HG03064 (cell line): ENCODE results near the gene SCFD1.
"Not testable (repeated sequence)": the region's sequence is repeated elsewhere in the genome, so short reads cannot be mapped to it uniquely, and the experiment has no call there.

Source experiments
- ATAC-seq: cut with Tn5 transposase; IDR thresholded peaks from one replicate; pipeline ENCODE4 v1.9.1; 2021; ENCODE audit warnings: low read depth; ENCODE audit not compliant: unreplicated experiment

Gene SCFD1

GRCh38 chr14:30607156-30607780, 14.9 kb upstream of the SCFD1 start:
- ATAC-seq, result no peak

- no peak for ATAC-seq
Observed at GRCh38 chr14:30608533-30609006, 13.5 kb upstream of the SCFD1 start.

GRCh38 chr14:30610787-30611343, 11.3 kb upstream of the SCFD1 start:
- ATAC-seq, result no peak

GRCh38 chr14:30614155-30614554, 8.0 kb upstream of the SCFD1 start:
- ATAC-seq, result no peak

DNA sequence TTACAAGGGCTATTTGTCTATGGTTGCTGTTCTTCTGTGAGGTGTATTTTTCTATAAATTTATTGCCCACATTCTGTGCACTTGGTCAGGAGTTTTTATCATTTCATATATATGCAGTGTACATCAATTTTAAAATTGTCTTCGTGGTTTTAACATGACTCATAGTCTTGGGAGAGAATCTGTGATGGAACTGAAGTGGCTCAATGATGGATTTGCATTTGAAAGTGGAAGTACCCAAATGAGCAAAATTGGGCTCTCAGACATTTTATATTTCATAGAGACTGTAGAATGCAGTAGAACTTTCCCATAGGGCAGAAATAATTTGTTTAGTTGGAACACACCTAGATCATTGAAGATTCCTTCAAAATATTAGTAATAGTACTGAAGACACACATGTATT, 1.9 kb upstream of the SCFD1 start:
- ATAC-seq, result peak; percentile 41

- no peak for ATAC-seq
Observed at GRCh38 chr14:30621354-30621939, 672 bp upstream of the SCFD1 start.

DNA sequence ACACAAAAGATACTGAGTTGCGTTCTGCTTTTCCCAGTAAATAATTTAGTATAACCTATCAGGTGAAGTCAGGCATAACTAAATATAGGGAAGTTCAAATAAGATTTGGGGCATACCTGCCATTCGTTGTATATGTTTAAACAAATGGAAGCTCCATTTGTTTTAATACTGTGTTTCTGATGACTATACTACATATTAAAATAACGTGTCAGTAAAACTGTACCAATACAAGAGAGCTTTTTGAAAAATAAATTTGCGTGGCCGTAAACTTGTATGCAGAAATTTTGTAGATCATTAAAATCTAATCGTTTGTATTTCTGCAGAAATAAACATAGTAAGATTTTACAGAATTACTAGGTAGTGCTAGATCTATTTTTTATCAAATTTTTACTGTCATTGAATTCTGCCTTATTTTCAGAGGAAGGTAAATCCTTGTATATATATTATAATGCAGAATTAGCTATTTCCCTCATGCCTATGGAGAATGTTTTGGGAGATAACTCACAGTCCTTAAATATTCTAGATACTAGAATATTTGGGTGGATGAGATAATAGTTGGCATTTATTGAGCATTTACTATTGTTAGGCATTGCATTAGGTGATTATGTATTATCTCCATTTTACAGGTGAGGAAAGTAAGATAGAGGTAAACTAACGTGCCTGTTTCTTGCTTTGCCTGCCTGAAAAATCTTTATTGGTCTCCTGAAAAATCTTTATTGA, 1.5 kb downstream of the SCFD1 start:
- no peak for ATAC-seq

GRCh38 chr14:30624132-30624423, 2.0 kb downstream of the SCFD1 start:
- ATAC-seq, result no peak

- ATAC-seq, result no peak
Observed at GRCh38 chr14:30625533-30625932, 3.4 kb downstream of the SCFD1 start.

- ATAC-seq, result not testable (repeated sequence)
Observed at GRCh38 chr14:30629432-30629831, 7.3 kb downstream of the SCFD1 start.

DNA sequence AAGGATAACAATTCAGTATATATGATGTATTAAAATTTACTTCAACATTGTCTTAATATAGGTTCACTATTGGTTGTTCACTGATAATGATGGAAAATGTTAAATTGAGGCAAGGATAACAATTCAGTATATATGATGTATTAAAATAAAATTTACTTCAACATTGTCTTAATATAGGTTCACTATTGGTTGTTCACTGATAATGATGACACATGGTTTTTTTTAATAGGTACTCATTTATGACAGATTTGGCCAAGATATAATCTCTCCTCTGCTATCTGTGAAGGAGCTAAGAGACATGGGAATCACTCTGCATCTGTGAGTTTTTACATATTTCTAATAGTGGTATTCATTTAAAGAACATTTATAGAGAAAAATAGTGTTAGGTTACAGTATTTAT, 8.1 kb downstream of the SCFD1 start:
- no peak for ATAC-seq

- ATAC-seq, result no peak
Observed at GRCh38 chr14:30632730-30633129, 10.6 kb downstream of the SCFD1 start.

GRCh38 chr14:30638926-30639325, 16.8 kb downstream of the SCFD1 start:
- no peak for ATAC-seq

GRCh38 chr14:30641207-30641606, 19.1 kb downstream of the SCFD1 start:
- no peak for ATAC-seq

DNA sequence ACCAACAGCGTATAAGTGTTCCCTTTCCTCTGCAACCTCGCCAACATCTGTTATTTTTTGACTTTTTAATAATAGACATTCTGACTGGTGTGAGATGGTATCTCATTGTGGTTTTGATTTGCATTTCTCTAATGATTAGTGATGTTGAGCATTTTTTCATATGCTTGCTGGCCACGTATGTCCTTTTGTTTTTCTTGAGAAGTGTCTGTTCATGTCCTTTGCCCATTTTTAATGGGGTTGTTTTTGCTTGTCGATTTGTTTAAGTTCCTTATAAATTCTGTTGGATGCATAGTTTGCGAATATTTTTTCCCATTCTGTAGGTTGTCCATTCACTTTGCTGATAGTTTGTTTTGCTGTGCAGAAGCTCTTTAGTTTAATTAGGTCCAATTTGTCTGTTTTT, 22.3 kb downstream of the SCFD1 start:
- ATAC-seq, result not testable (repeated sequence)

GRCh38 chr14:30645600-30645999, 23.5 kb downstream of the SCFD1 start:
- no peak for ATAC-seq

- ATAC-seq, result no peak
Observed at GRCh38 chr14:30648471-30648870, 26.4 kb downstream of the SCFD1 start.

DNA sequence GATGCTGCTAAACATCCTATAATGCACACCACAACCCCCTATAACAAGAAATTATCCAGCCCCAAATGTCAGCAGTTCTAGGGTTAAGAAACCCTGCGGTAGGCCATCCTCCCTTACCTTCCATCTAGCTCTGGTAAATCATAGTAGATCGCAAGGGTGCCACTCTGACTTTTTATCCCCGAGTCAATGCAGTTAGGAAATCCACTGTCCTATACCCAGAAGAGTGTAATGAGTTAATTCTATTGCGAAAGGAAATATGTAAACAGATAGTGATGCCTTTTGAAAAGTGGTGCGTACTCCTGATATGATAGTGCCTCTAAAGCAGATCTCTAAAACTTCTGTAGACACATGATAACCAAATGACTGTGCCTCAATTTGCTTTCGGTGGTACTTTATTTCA, 29.8 kb downstream of the SCFD1 start:
- no peak for ATAC-seq

DNA sequence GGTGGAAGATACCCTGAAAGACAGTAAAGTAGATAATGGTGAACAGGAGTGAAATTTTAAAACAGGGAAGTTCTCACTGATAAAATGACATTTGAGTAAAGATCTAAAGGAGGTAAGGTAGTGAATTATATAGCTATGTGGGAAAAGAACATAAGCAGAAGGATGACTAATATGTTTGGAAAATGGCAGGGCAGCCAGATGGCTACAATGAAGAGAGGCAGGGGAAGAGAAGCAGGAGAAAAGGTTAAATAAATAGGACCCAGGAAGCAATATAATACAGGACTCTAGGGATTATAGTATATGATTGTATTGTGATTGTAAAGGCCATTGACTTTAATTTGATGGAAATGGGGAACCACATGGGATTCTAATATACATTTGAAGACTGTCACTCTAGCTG, 33.0 kb downstream of the SCFD1 start:
- ATAC-seq, result no peak

DNA sequence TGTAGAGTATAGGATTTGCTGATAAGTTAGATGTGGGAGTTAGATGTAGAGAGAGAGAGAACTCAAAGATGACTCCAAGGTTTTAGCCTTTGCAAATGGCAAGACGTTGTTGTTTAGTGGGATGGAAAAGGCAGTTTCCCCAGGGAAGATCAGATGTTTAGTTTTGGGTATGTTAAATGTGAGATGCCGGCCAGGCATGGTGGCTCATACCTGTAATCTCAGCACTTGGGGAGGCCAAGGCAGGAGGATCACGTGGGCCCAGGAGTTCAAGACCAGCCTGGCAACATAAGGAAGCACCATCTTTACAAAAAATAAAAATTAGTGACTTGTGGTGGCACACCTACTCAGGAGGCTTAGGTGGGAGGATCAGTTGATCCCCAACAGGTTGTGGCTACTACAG, 33.5 kb downstream of the SCFD1 start:
- ATAC-seq, result no peak

DNA sequence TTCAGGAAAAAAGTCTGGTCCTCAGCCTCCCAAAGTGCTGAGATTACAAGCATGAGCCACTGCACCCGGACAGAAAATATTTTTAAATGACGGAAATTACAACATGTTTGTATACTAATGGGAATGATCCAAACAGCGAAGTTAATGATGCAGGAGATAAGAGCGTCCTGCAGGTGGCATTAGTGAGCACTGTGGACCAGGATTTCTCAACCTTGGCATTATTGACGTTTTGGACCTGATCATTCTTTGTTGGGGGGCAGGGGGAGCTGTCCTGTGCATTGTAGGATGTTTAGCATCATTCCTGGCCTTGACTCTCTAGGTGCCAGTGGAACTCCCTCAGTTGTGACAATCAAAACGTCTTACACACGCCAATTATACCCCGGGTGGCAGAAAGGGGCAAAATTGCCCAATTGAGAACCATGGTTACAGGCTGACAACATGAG, 34.1 kb downstream of the SCFD1 start:
- ATAC-seq, result no peak

GRCh38 chr14:30657050-30657449, 34.9 kb downstream of the SCFD1 start:
- no peak for ATAC-seq
